ENCODE measurements around the gene DNAAF8.

The DNAAF8 gene

GRCh38 chr16:4776141-4776705, 41.9 kb downstream of the DNAAF8 start:
- Histone ChIP-seq H3K9ac (ENCODE audit: low read length) (no peak overlapping the region), H3K79me2 (ENCODE audit: low read length) (no peaks in the 10 kb centered on the region), H3F3A (ENCODE audit: insufficient read depth, low read length) (no peaks in the 10 kb centered on the region), H3K9me2 (replicated peaks; ENCODE audit: insufficient read depth, low read length) (no peaks in the 10 kb centered on the region), H3K4me1 (ENCODE audit: low read length) (no peaks in the 10 kb centered on the region), H3K36me3 (replicated peaks; ENCODE audit: insufficient read depth, low read length) (no peaks in the 10 kb centered on the region), H3K27me3 (replicated peaks; ENCODE audit: insufficient read depth, low read length) (0 out of 2 replicates have a peak, but pooled peaks cover 5% of the 10 kb centered on the region), H3K9me3 (replicated peaks; ENCODE audit: insufficient read depth, low read length) (no peaks in the 10 kb centered on the region), H3K4me2 (ENCODE audit: low read depth, low read length) (no peak overlapping the region), H2AFZ (ENCODE audit: low read length) (no peak overlapping the region), H3K27ac (ENCODE audit: low read length) (no peak overlapping the region), H3K4me3 (ENCODE audit: low read length) (no peak overlapping the region), H4K20me1 (ENCODE audit: insufficient read depth, low read length) (no peaks in the 10 kb centered on the region)
- TF ChIP-seq EZH2 (optimal IDR thresholded peaks at IDR 0.05; ENCODE audit: low read depth, low read length) (no peak), CTCF (IDR thresholded peaks at IDR 0.05; ENCODE audit: low read length) (no peak), EZH2phosphoT487 (IDR thresholded peaks at IDR 0.05; ENCODE audit: low read length) (no peak)
- no peak for DNase-seq

- H3K4me2 ChIP-seq (ENCODE audit: low read depth, low read length) = no peak overlapping the region
- H4K20me1 ChIP-seq (ENCODE audit: insufficient read depth, low read length) = no peaks in the 10 kb centered on the region
- TF ChIP-seq CTCF (IDR thresholded peaks at IDR 0.05; ENCODE audit: low read length) = no peak
- no peak for TF ChIP-seq EZH2phosphoT487 (IDR thresholded peaks at IDR 0.05; ENCODE audit: low read length)
- TF ChIP-seq EZH2 (optimal IDR thresholded peaks at IDR 0.05; ENCODE audit: low read depth, low read length) = no peak
- no peak overlapping the region for H3K9ac ChIP-seq (ENCODE audit: low read length)
- DNase-seq = no peak
- no peaks in the 10 kb centered on the region for H3K36me3 ChIP-seq (replicated peaks; ENCODE audit: insufficient read depth, low read length)
- 0 out of 2 replicates have a peak, but pooled peaks cover 5% of the 10 kb centered on the region for H3K27me3 ChIP-seq (replicated peaks; ENCODE audit: insufficient read depth, low read length)
- no peak overlapping the region for H3K27ac ChIP-seq (ENCODE audit: low read length)
- no peak overlapping the region for H3K4me3 ChIP-seq (ENCODE audit: low read length)
- H2AFZ ChIP-seq (ENCODE audit: low read length) = no peak overlapping the region
- H3K79me2 ChIP-seq (ENCODE audit: low read length) = no peaks in the 10 kb centered on the region
- H3K9me2 ChIP-seq (replicated peaks; ENCODE audit: insufficient read depth, low read length) = no peaks in the 10 kb centered on the region
- H3K4me1 ChIP-seq (ENCODE audit: low read length) = no peaks in the 10 kb centered on the region
- no peaks in the 10 kb centered on the region for H3K9me3 ChIP-seq (replicated peaks; ENCODE audit: insufficient read depth, low read length)
- no peaks in the 10 kb centered on the region for H3F3A ChIP-seq (ENCODE audit: insufficient read depth, low read length)
Observed at GRCh38 chr16:4777339-4778049, 43.2 kb downstream of the DNAAF8 start.

GRCh38 chr16:4778050-4778392, 43.7 kb downstream of the DNAAF8 start:
- no peak for DNase-seq
- TF ChIP-seq CTCF (IDR thresholded peaks at IDR 0.05; ENCODE audit: low read length) (no peak), EZH2 (optimal IDR thresholded peaks at IDR 0.05; ENCODE audit: low read depth, low read length) (no peak), EZH2phosphoT487 (IDR thresholded peaks at IDR 0.05; ENCODE audit: low read length) (no peak)
- 0 out of 2 replicates have a peak, but pooled peaks cover 5% of the 10 kb centered on the region for H3K27me3 ChIP-seq (replicated peaks; ENCODE audit: insufficient read depth, low read length)
- no peaks in the 10 kb centered on the region for H3K9me3 ChIP-seq (replicated peaks; ENCODE audit: insufficient read depth, low read length)
- no peak overlapping the region for H3K9ac ChIP-seq (ENCODE audit: low read length)
- no peaks in the 10 kb centered on the region for H3K36me3 ChIP-seq (replicated peaks; ENCODE audit: insufficient read depth, low read length)
- no peaks in the 10 kb centered on the region for H3K9me2 ChIP-seq (replicated peaks; ENCODE audit: insufficient read depth, low read length)
- H3K27ac ChIP-seq (ENCODE audit: low read length) = no peak overlapping the region
- no peaks in the 10 kb centered on the region for H3F3A ChIP-seq (ENCODE audit: insufficient read depth, low read length)
- H3K4me3 ChIP-seq (ENCODE audit: low read length) = no peak overlapping the region
- H3K4me1 ChIP-seq (ENCODE audit: low read length) = no peaks in the 10 kb centered on the region
- H4K20me1 ChIP-seq (ENCODE audit: insufficient read depth, low read length) = no peaks in the 10 kb centered on the region
- H2AFZ ChIP-seq (ENCODE audit: low read length) = no peak overlapping the region
- no peak overlapping the region for H3K4me2 ChIP-seq (ENCODE audit: low read depth, low read length)
- no peaks in the 10 kb centered on the region for H3K79me2 ChIP-seq (ENCODE audit: low read length)

Data from MM.1S (cell line).